NK-92 treated with Interleukin-12 subunit alpha and Interleukin-12 subunit beta, amount 100 ng/mL, for 24 hours (cell line): ENCODE results near the gene RGS7BP.

Experiments
- DNase-seq: peaks from one replicate; lab custom pipeline; 2025; lab: John Stamatoyannopoulos, UW

Gene RGS7BP

DNA sequence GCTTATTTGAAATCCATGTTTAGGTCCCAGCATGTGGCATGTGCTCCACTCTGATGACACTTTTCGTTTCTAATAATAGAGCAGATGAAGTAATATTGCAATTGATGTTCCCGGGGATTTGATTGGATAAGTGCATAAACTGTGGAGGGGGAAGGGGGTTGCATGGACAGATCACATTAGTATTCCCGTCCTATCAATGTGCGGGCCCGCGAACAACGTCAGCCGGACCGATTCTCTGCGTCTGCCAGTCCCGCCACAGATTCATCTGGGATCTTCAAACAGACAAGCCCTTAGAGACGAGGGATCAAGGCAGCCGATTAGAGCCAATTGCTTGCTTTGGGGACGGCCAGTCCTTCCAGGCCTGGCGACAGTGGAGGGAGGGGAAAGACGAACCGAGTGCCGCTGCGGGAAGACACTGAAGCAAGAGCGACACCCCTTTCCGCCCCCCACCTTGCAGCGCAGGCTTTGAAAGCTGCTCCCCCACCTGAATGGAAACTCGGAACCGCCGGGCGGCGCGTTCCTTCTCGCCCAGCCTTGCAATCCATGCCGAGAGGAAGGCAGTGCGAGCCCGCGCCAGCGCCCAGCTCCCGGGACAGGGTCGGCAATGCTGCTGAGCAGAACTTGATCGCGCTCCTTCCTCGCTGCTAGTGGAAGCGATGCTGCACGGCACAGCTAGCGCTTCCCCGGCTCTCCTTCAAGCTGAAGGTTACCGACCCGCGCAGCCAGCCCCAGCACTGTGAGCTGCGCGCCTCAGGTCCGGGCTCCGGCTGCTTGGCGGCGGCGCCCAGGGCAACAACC, at the start of gene RGS7BP:
Gene RGS7BP, plus strand, starts transcription at position 247 of the 798 bp plus-strand sequence. CDS start 610 bp downstream, outside the sequence.
- DNase-seq = no peak

DNA sequence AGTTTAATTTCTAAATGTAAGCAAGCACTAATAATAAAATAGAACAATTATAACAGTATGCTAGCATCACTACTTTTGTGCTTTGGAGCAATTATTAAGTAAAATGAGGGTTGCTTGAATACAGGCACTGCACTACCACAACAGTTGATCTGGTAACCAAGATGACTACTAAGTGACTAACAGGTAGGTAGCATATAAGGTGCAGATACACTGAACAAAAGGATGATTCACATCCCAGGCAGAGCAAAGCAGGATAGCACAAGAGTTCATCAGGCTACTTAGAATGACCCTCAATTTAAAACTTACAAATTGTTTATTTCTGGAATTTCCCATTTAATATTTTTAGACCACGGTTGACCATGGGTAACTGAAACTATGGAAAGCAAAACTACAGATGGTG, 48.0 kb upstream of the RGS7BP start:
- DNase-seq = no peak

DNA sequence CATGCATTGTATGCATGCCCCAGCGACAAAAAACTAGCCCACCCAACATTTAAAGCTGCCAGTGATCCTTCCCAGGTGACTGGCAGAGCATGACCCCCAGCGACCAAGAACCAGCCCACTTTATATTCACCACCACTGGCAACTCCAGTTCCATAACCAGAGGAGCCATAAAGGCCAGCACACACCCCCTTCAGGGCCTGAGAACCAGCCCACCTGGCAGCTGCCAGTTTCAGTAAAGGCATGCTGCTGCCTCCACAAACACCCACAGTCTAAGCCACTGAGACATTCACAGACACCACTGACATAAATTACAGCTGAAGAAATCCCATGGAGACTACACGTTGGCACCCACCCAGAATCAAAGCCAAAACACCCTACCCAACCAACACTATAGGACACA, 46.9 kb upstream of the RGS7BP start:
- DNase-seq = no peak

DNA sequence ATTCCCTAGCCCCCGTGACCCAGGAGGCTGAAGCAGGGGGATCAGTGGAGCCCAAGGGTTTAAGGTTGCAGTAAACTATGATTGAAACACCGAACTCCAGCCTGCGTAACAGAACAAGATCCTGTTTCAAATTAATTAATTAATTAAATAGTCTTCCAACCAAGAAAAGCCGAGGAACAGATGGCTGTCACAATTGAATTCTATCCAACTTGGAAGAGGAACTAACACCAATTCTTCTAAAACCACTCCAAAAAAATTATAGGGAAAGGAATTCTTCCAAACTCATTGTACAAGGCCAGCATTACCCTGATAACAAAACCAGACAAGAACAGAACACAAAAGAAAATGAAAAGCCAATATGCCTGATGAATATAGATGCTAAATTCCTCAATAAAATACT, 43.4 kb upstream of the RGS7BP start:
- no peak for DNase-seq

DNA sequence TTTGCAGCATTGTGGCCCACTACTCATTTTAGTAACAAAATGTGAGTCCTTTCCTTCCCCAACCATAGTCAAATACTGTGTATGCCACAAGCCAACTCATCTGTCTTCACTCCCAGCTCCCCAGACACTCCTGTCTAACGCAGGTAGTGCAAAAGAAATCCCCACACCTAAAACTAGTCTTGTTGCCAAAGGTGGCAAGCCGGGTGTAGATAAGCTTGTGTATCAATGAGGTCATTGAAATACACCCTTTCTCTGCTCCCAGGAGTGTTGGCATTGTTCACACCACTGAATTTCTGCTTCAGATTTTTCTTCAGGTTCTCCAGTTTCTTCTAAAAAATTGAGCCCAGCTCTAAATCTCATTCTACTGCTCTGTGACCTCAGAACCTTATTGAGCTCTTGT, 19.7 kb upstream of the RGS7BP start:
- DNase-seq = no peak

DNA sequence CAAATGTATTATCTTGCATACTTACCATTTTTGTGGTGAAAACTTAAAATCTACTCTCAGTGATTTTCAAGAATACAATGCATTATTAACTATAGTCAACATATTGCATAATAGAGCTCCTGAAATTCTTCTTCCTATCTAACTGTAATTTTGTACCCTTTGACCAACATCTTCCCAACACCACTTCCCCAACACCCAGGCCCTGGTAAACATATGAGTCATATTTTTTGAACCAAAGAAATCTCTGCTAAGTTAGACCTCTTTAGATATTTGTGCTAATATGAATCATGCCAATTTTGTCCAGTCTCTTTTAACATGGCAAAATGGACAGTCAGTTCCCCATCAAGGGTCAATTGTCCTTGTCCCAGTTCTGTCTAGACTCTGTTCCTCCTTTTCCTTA, 18.5 kb upstream of the RGS7BP start:
- DNase-seq = no peak

DNA sequence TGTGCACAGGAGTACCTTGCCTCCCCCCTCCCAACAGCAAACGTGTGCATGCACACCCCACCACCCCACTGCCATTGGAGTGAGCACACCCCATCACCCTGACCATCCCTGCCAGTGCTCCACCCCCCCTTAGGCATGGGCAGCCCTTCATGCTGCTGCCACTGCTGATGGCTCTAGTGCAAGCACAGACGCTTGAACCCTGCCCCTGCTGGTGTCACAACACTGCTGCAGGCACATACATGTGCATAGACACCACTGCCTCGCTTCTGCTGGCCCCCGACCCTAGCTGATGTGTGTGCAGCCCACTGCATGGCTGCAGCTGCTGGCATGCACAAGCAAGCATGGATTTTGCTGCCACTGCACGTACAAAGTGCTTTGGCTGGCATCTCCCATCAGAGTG, 16.0 kb upstream of the RGS7BP start:
- DNase-seq = no peak

DNA sequence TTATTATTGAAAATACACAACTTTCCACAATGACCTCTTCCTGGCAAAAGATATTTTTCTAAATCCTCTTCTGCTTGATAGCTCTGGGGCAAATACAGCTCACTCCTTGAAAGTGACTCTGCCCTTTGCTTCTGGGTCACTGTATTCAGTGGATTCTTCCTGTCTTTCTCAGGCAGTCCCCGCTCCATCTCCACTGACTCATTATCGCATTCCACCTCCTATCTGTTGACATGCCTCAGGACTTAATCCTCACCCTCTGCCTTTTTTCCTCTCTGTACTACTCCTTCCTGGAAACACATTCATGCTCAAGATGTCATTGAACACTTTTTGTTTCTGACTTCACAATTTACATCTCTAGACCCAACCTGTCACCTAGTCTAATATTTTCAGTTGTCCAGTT, 8.4 kb upstream of the RGS7BP start:
- DNase-seq = no peak

DNA sequence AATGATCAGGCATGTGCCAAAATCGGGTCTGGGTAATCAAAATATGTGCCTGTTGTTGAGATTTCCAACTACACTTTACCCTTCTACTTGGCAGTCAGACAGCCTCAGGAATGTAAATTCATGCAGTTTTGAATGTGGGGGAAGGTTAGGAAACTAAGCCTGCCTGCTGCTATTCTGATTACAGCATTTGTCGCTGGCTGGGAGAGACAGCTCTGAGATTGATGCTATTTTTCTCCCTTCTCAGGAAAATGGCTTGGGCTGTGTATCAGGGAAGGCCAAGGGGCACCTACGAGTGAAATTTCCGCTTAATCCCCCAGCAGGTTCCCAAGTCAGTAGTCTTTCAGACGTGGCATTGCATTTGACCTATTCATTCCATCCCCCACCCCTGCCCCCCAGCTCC, 3.6 kb upstream of the RGS7BP start:
- DNase-seq = no peak

DNA sequence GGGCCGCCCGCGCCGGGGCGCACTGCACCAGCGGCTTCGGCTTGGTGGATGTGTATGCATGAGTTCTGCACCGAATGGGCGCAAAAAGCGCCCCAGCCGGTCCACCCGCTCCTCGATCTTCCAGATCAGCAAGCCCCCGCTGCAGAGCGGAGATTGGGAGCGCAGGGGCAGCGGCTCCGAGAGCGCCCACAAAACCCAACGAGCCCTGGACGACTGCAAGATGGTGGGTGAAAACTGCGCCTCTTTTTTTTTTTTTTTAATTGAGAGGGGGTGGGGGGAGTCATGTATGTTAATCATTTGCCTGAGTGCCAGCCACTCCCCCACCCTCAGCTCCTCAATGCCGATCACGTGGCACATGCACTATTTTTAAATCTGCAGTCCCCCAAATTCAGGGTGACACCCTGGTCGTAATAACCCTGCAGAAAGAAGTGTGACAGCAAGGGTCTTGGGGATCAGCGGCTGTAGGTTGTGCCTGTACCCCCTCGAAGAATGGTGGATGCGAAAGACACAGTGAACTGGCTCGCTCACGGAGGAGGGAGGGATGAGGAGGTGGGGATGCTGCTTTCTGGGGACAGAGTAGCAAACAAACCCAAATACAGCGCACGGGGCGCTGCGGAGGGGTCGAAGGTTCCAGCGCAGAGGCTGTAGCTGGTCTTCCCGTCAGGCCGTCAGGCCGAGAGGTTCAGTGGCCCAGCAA, 900 bp downstream of the RGS7BP start:
- no peak for DNase-seq

DNA sequence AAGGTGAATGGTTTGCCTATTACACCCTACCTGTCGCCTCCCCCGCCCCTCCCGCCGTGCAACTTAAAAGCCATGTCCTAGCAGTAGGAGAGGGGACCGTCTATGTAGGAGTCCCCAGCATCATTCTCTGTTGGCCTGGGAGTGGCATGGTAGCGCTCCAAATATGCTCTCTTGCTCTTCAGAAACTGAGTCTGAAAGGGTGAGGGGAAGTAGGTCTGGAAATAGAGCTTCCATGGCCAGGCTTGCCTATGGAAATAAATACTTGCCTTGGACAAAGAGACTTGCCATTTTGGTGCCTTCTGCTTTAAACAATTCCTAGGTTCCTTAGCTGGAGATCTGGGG, 1.4 kb downstream of the RGS7BP start:
- no peak for DNase-seq

DNA sequence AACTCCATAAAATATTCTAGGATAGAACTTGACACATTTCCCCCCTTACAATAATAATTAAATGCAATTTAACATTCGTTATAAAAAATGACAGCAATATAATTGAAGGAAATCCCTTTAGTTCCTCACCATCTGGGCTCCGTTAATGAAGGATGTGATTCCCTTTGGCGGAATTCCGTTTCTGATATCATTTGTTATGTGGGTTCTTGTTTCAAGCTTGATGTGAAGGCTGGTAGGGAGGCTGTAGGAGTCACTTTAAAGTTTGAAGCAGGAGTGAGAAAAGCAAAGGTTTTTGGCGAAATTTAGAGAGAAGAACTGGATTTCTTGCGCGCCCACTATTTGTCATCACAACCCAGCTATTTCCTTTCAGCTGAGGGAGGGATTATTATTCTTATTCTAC, 4.0 kb downstream of the RGS7BP start:
- no peak for DNase-seq

DNA sequence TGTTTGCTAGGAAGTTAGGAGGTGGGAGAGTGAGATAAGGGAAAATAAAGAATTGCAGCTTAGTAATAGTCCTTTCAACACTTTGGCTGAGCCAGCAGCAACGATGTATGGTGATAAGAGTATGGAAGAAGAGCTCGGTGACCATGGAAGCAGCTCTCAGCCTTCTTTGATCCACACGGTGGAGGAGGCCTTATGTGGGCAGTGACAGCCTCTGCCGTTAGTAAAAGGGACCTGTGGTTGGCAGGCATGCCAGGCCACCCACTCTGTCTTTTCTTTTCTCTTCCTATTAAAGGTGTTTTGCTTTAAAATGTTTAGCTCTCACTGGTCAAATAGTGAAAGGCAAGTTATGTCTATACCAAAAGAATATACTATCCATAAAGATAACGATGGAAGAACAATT, 7.7 kb downstream of the RGS7BP start:
- DNase-seq = no peak

DNA sequence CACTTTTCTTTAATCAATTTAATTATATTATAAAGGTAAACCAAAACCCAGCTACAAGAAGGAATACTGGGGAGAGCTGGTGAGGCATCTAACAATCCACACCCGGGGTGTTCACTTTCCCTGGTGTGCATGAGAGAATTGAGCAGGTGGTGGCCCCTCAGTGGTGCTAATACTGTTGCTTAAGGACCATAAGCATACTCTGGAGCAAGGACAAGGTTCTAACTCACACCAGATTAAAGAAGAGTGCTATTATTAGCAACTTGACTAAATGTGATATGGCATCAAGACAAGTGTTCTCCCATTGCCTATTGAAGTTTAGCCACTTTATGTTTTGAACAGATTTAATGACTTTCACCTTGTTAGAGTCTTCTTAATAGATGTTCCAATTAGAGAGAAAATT, 8.8 kb downstream of the RGS7BP start:
- DNase-seq = no peak

DNA sequence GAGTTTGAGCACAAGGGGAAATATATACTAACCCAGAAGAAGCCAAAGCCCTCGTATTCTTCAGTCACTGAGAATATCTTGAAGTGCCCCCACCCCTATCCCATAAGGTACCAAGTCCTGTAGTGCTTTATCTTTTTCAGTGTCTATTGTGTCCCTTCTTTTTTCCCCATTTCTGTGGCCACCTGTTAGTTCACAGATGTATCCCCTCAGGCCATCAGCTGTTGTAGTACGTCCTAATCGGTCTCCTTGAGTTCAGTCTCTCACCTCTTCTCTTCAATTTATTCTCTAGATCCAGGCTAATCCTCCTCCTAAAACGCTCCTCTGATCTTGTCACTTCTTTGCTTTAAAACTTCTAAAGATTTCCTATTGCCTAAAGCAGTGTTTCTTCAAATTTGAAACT, 10.4 kb downstream of the RGS7BP start:
- DNase-seq = no peak

DNA sequence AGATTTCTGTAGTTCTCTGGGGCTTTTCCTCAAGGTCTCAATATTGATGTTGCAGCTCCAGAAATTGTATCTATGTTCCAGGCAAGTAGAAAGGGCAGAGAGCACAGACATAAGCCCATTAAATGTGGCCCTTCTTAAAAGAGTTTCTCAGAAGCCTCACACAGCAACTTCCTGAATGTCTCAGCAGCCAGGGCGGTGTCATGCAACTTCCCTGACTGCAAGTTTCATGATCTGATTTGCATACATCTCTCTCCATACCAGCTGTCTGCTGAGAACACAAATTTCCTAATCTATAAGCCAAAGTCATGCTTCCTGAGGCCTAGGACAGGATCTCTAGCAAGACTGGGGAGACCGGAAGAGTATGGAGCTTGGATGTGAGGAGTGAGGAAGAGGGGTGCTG, 13.0 kb downstream of the RGS7BP start:
- DNase-seq = no peak

DNA sequence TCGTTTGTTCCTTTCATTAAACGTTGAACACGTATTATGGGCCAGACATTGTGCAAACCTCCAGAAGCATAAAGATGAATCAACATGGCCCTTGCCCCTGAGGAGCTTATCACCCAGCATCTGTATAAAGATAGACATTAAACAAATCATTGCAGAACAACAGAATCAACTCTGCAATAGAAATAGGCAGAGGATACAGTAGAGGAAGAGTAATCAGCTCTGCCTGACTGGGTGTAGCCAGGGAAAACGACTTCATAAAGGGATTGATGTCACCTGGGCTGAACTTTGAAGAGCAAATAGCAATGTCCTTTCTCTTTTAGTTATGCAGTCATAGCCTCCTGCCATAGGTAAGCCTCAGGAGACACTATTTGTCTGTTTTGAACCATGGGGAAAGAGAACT, 13.4 kb downstream of the RGS7BP start:
- DNase-seq = no peak

DNA sequence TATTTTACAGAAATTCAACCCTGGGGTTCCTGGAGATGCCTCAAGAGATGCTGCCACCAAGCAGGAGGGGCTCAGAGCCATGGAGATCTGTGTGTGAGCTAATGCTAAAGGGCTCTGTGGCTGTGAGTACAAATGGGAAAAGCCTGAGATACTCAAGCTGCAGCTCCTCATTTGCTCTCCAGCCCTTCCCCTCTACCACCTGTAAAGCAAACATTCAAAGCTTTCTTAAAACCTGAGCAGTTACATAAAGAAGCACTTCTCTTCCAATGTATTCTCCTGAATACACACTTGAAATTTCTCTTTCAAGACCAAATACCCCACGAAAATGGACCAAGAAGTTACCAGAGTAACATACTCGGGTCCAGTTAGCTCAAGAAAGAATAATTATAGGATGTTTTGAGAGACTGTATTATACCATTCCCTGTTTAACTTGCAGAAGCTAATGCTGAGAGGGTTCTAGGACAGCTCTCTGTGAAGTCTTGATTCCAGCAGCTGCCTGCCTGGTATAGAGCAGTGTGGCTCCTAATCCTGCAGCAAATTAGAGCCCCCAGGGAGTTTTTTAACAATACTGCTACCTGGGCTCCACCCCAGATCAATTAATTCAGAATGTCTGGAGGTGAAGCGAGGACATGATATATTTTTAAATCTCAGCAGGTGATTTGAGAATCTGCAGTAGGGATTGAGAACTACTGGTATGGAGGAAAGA, 21.1 kb downstream of the RGS7BP start:
- no peak for DNase-seq

DNA sequence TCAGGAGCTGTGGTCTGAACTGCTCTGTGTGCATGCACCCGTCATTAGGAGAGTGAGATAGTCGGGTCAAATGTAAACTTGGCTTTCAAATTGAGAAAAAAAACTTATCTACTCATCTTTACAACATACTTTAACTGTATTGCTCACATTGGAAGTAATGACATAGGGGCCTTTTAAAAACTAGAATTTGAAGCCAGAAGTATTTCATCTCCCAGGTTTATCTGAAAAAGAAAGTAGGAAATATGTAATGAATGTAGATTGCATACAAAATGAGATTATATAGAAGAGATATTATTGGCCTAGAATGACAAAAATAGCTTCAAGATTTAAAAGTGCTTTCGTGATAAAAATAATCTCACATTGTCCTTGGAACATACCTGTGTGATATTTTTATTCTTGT, 24.3 kb downstream of the RGS7BP start:
- no peak for DNase-seq

DNA sequence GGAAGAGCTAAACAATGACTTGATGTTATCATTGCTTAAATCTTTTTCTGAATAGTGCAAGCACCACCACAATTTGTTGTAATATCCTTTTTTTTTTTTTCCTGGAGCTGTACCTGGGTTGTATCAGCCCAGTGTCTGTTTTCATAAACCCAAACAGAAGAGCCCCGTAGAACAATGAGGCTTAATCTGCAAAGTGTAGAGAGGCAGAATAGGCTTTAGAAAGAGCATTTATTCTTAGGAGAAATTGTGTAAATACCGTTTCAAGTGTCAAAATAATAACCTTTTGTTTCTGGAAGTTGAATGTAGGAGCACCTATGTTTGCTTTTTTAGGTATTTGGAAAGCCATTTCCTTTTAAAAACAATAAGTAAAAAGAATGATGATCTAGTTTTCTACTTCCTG, 26.4 kb downstream of the RGS7BP start:
- DNase-seq = no peak

DNA sequence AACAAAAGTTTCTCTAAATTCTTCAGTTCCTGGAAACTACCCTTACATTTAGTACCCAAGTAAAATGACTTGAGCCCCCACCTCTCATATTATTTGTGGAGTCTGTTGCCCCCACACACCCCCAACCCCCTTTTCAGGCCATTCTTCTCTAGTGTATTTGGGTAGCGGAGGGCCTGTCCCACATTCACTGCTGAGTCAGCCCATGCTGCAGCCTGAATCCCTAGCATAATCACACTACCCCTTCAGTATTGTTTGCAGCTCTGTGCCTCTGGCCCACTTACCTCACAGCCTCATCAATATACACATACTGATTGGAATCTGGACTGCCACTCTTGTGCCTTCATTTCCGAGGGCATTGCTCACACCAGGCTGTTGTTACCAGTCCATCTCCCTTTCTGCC, 26.8 kb downstream of the RGS7BP start:
- DNase-seq = no peak

DNA sequence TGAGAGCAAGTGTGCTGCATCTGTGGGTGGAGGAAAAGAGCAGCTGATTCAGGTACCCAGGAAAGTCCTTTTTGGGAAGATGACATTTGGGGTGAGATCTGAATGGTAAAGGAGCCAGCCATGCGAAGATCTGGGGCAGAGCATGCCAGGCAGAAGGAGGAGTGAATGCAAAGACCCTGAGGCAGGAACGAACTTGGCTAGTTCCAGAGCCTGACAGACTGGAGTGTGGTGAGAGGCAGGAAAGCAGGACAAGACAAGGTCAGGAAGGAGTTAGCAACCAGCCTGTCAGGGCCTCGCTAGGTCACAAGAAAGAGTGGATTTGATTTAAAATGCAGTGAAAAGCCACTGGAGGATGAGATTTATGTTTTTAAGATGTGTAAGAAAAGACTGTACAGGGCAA, 28.2 kb downstream of the RGS7BP start:
- no peak for DNase-seq

DNA sequence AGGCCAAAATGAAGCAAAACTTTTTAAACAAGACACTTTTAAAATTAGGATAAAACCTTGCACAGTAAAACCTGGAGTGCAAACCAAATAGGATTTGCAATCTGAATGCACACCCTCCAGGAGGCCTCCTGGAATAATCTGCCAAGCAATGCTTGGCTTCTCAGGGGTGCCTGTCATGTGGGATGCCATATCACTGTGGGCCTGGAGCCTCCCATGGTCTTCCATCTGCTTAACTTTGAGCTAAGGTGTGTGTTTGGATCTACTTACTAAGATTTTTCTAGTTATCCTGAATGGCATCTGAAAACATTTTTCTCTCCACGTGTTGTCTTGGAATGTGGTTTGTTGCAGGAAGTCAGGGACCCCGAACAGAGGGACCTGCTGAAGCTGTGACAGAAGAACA, 52.1 kb downstream of the RGS7BP start:
- DNase-seq = no peak
